ENCODE data around the gene SLC2A9.

- TF ChIP-seq YY1 (IDR thresholded peaks at IDR 0.05; ENCODE audit: insufficient read depth, insufficient read length) (no peak), ZNF274 (IDR thresholded peaks at IDR 0.05; ENCODE audit: low read depth, low read length) (no peak), SUZ12 (IDR thresholded peaks at IDR 0.05; ENCODE audit: extremely low read depth, insufficient read depth, insufficient read length) (no peak)
Measured at GRCh38 chr4:9889306-9889705, 132.0 kb downstream of the SLC2A9 start.

Measured in NT2/D1 (cell line).